ENCODE results near the gene SPATC1L. TPM values are rescaled to one million over a fixed set of nuclear protein-coding genes. Genes with fewer than 3 reads are reported as not detected.
A peak's percentile ranks its signal among the peaks of the same experiment; 100 is the strongest.

SPATC1L gene
- total and polyA plus RNA-seq, 2 of the 8 experiments (the other 6 are each of a cell fraction or from before 2014, with no cell fraction given), result 24.9 to 50.0 TPM

GRCh38 chr21:46141767-46142581 is 42.3 kb downstream of the SPATC1L start:
- no peaks in the 10 kb centered on the region for H4K20me1 ChIP-seq (replicated peaks in 1 of 2; ENCODE audit: control insufficient read depth in 1 of 2, insufficient read depth in 2 of 2, low read length in 2 of 2)
- peak overlapping the region; percentile 50; the same call in 1 of the 2 replicates for H2BK12ac ChIP-seq (ENCODE audit: low read depth, low read length)
- TF ChIP-seq SIX5 (IDR thresholded peaks at IDR 0.05; ENCODE audit: low read depth, low read length) (no peak), NRF1 (IDR thresholded peaks at IDR 0.05; ENCODE audit: low read depth, low read length) (no peak), YY1 (IDR thresholded peaks at IDR 0.05; ENCODE audit: low read depth, low read length) (no peak)
- H3K56ac ChIP-seq (replicated peaks; ENCODE audit: insufficient read length, low read depth, low read length), result no peak overlapping the region
- no peak overlapping the region for H3K27ac ChIP-seq (ENCODE audit: low read depth, low read length)
- no peak overlapping the region for H4K8ac ChIP-seq (ENCODE audit: extremely low read depth, insufficient read depth, low read length)
- H3K36me3 ChIP-seq (ENCODE audit: control insufficient read depth in 2 of 4, insufficient read depth in 4 of 4, low read length in 3 of 4), result no peaks in the 10 kb centered on the region; a peak in 1 of 8 replicates
- peaks cover 0 to 24% (median 8%) of the 10 kb centered on the region in 4 experiments; a peak in 4 of 7 replicates for H3K27me3 ChIP-seq (replicated peaks in 1 of 4; ENCODE audit: control insufficient read depth in 3 of 4, extremely low read depth in 1 of 4, insufficient read depth in 3 of 4, low read length in 3 of 4)
- 66% methylated on average over 45 of the region's 45 CpGs; no CpG with 5 or more reads in 1 of the 2 experiments for WGBS, 2 experiments (ENCODE audit: extremely low coverage in 1 of 2, insufficient coverage in 1 of 2, insufficient read length in 1 of 2, insufficient replicate concordance in 2 of 2, low coverage in 1 of 2, low lambda C conversion rate in 2 of 2, missing lambda C conversion rate in 1 of 2)
- FAIRE-seq (no peak), DNase-seq (ENCODE audit: low read depth in 1 of 2, low spot score in 2 of 2) (no peak)
- peak overlapping the region; percentile 63 for H4K91ac ChIP-seq (replicated peaks; ENCODE audit: insufficient read length, low read length)
- H3K4me2 ChIP-seq (ENCODE audit: insufficient read depth in 1 of 2, low read depth in 2 of 2, low read length in 2 of 2), result peak overlapping the region; percentile 75 to 78
- H3K4me3 ChIP-seq (ENCODE audit: extremely low read depth in 1 of 4, insufficient read depth in 2 of 4, low read depth in 3 of 4, low read length in 4 of 4), result peak overlapping the region; percentile 32 to 53 (median 36); a peak in 7 of 8 replicates
- H3K4ac ChIP-seq (replicated peaks; ENCODE audit: insufficient read length, low read depth, low read length), result no peak overlapping the region
- no peak overlapping the region for H2BK120ac ChIP-seq (replicated peaks; ENCODE audit: low read depth, low read length)
- no peaks in the 10 kb centered on the region for H3K79me1 ChIP-seq (ENCODE audit: low read depth, low read length)
- H3K23ac ChIP-seq (ENCODE audit: insufficient read length), result no peak overlapping the region
- no peak overlapping the region for H4K5ac ChIP-seq (ENCODE audit: insufficient read length, low read depth, low read length)
- no peaks in the 10 kb centered on the region for H3K79me2 ChIP-seq (ENCODE audit: control insufficient read depth in 1 of 2, insufficient read depth in 2 of 2, low read length in 2 of 2)
- peaks cover 0 to 2% (median under 1%) of the 10 kb centered on the region in 4 experiments; a peak in 4 of 7 replicates for H3K4me1 ChIP-seq (replicated peaks in 1 of 4; ENCODE audit: control insufficient read depth in 3 of 4, insufficient read depth in 4 of 4, low read length in 3 of 4)
- H2AFZ ChIP-seq (ENCODE audit: low read length), result peak overlapping the region; percentile 17; the same call in 1 of the 2 replicates
- no peak overlapping the region for H2AK5ac ChIP-seq (ENCODE audit: low read depth, low read length)
- no peak overlapping the region for H3K18ac ChIP-seq (ENCODE audit: extremely low read depth, low read length)
- H3K23me2 ChIP-seq (ENCODE audit: low read depth, low read length), result no peaks in the 10 kb centered on the region
- no peak overlapping the region for H3K14ac ChIP-seq (ENCODE audit: insufficient read length)
- CTCF ChIA-PET (ENCODE audit: partially characterized antibody), result interaction anchor here (0.7 to 4.1 kb wide), 16 partner anchors 11 to 177 kb away, joined by 3 to 47 read pairs (median 6); no protein-coding TSS in a partner anchor
- POLR2A ChIA-PET (ENCODE audit: partially characterized antibody), result interaction anchor here (0.7 to 3.6 kb wide), 10 partner anchors 10 to 552 kb away, joined by 3 to 12 read pairs (median 4); partner anchors contain the start of gene COL6A1
- H2BK5ac ChIP-seq (ENCODE audit: low read depth, low read length), result no peak overlapping the region
- peak overlapping the region in 2 of 4 experiments; percentile 0 to 14; a peak in 1 of 7 replicates for H3K9ac ChIP-seq (replicated peaks in 1 of 4; ENCODE audit: extremely low read depth in 1 of 4, low read depth in 3 of 4, low read length in 3 of 4)
- H3K9me3 ChIP-seq (ENCODE audit: insufficient read depth in 2 of 2, low read depth in 1 of 2, low read length in 1 of 2), result peaks cover 0 to 8% of the 10 kb centered on the region in 2 experiments; a peak in 1 of 4 replicates
- no peak overlapping the region for H2BK15ac ChIP-seq (ENCODE audit: low read length)
- no peak overlapping the region for H2BK20ac ChIP-seq (ENCODE audit: low read length)
